Osteoblast (primary cell): ENCODE data around the gene WDR70. TPM values are rescaled to one million over a fixed set of nuclear protein-coding genes. Genes with fewer than 3 reads are reported as not detected.
"Not testable (repeated sequence)": the region's sequence is repeated elsewhere in the genome, so short reads cannot be mapped to it uniquely, and the experiment has no call there.

Experiments used
- DNase-seq: peaks from one replicate; pipeline ENCODE4 v3.0.0; 2011; ENCODE audit warnings: low spot score, mixed read lengths; ENCODE audit not compliant: insufficient read length; ENCODE audit errors: missing footprints
- H2AFZ ChIP-seq: 2 replicates; pipeline ENCODE4 v1.6.0; 2011; ENCODE audit warnings: mild to moderate bottlenecking, low read length
- H3K27ac ChIP-seq: 2 replicates; pipeline ENCODE4 v1.5.1; 2011; ENCODE audit warnings: mild to moderate bottlenecking, low read depth, low read length, moderate library complexity
- H3K27me3 ChIP-seq: 2 replicates; pipeline ENCODE4 v1.6.0; 2012; ENCODE audit warnings: mild to moderate bottlenecking, control low read depth, inconsistent platforms, low read length, moderate library complexity; ENCODE audit not compliant: insufficient read depth
- H3K36me3 ChIP-seq: 2 replicates; pipeline ENCODE4 v1.5.1; 2011; ENCODE audit warnings: mild to moderate bottlenecking, low read length, control low read depth, moderate library complexity; ENCODE audit not compliant: insufficient read depth
- H3K4me1 ChIP-seq: 2 replicates; pipeline ENCODE4 v1.5.1; 2011; ENCODE audit warnings: mild to moderate bottlenecking, low read length, control low read depth, moderate library complexity; ENCODE audit not compliant: insufficient read depth
- H3K4me2 ChIP-seq: 2 replicates; pipeline ENCODE4 v1.6.0; 2011; ENCODE audit warnings: mild to moderate bottlenecking, low read length; ENCODE audit not compliant: insufficient read depth
- H3K4me3 ChIP-seq: fragments of 200-600 bp; sonication (generic); 3 replicates; pipeline ENCODE4 v1.5.1; 2012; ENCODE audit warnings: mild to moderate bottlenecking, low read length, inconsistent platforms; ENCODE audit not compliant: insufficient read depth
- H3K79me2 ChIP-seq: 2 replicates; pipeline ENCODE4 v1.6.0; 2012; ENCODE audit warnings: mild to moderate bottlenecking, low read length, control low read depth, inconsistent platforms; ENCODE audit not compliant: insufficient read depth
- H3K9me3 ChIP-seq: 2 replicates; pipeline ENCODE4 v1.5.1; 2011; ENCODE audit warnings: low read depth, low read length, control low read depth
- H4K20me1 ChIP-seq: 2 replicates; pipeline ENCODE4 v1.6.0; 2012; ENCODE audit warnings: mild to moderate bottlenecking, low read length, control low read depth; ENCODE audit not compliant: insufficient read depth
- total RNA-seq: library from RNA; depleted of rRNA; stranded (reverse); fragments of >200 nt; gene quantifications from 2 replicates; pipeline ENCODE4 v1.2.3, GENCODE V29; 2012
- TF ChIP-seq, protein P1 (sequence below): IDR thresholded peaks from 2 replicates; pipeline ENCODE4 v1.5.1; 2011; ENCODE audit warnings: mild to moderate bottlenecking, low read depth, low read length, moderate library complexity; ENCODE audit errors: extremely low read depth

WDR70 gene
- total RNA-seq, 1 donor, result 32.2 TPM

DNA sequence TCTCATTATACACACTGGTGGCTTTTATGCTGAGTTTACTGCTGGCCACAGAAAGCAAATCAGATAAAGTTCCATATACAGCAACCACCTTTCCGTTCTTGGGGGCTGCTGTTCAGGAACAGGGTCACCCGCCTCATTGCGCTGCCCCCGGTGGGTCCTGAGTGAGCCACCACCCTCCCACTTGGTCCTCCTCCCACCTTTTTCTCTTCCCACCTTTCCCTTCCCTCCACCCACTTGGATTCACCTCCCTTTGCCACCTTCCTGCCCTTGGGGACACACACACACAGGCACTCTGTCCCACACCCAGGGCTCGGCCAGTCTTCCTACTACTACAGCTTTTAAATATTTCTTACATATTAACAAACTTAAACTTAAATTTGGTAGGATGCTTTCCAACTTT is 127.6 kb downstream of the WDR70 start:
- Histone ChIP-seq H3K79me2 (peaks cover 12% of the 10 kb centered on the region), H2AFZ (no peak overlapping the region), H3K9me3 (no peaks in the 10 kb centered on the region), H3K4me3 (no peak overlapping the region), H3K4me2 (no peak overlapping the region), H3K4me1 (no peaks in the 10 kb centered on the region), H3K27ac (no peak overlapping the region), H3K36me3 (no peaks in the 10 kb centered on the region), H4K20me1 (no peaks in the 10 kb centered on the region), H3K27me3 (no peaks in the 10 kb centered on the region)
- TF ChIP-seq, protein P1, sequence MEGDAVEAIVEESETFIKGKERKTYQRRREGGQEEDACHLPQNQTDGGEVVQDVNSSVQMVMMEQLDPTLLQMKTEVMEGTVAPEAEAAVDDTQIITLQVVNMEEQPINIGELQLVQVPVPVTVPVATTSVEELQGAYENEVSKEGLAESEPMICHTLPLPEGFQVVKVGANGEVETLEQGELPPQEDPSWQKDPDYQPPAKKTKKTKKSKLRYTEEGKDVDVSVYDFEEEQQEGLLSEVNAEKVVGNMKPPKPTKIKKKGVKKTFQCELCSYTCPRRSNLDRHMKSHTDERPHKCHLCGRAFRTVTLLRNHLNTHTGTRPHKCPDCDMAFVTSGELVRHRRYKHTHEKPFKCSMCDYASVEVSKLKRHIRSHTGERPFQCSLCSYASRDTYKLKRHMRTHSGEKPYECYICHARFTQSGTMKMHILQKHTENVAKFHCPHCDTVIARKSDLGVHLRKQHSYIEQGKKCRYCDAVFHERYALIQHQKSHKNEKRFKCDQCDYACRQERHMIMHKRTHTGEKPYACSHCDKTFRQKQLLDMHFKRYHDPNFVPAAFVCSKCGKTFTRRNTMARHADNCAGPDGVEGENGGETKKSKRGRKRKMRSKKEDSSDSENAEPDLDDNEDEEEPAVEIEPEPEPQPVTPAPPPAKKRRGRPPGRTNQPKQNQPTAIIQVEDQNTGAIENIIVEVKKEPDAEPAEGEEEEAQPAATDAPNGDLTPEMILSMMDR, result no peak
- no peak for DNase-seq

DNA sequence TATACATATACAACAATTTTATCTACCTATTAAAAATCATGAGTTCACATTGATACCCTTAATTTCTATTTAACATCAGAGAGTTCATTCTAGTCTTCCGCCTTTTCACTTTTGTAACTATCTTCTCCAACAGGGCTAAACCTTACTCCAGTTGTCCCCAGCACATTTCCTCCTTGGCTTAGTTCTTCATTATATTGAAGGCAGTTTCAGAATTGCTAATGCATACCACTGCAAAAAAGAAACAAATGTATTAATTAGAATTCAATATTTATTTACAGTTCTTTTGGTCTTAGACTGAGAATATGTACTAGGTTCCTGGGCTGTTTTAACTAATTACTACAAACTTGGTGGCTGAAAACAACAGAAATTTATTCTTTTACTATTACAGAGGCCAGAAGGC is 132.5 kb downstream of the WDR70 start:
- H3K79me2 ChIP-seq, result no peaks in the 10 kb centered on the region
- H3K4me3 ChIP-seq, result no peak overlapping the region
- H3K9me3 ChIP-seq, result no peaks in the 10 kb centered on the region
- H3K4me2 ChIP-seq, result no peak overlapping the region
- H3K4me1 ChIP-seq, result no peaks in the 10 kb centered on the region
- DNase-seq, result no peak
- H3K36me3 ChIP-seq, result no peaks in the 10 kb centered on the region
- no peaks in the 10 kb centered on the region for H3K27me3 ChIP-seq
- H4K20me1 ChIP-seq, result no peaks in the 10 kb centered on the region
- no peak overlapping the region for H2AFZ ChIP-seq
- TF ChIP-seq, protein P1, result no peak
- H3K27ac ChIP-seq, result no peak overlapping the region

DNA sequence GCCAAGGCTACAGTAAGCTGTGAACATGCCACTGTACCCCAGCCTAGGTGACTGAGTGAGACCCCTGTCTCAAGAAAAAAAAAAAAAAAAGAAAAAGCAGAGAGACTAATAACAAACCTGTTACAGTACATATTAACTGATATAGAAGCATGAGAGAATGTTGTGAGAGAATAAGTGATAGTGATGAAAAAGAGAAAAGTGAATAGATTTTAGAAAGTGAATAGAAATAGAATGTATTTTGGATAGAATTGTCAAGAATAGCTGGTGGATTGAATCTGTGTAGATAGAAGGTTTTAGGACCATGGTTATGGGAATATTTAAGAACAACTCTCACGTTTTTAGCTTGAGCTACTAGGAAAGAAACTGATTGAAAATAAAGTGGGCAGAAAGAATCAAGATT is 135.8 kb downstream of the WDR70 start:
- H3K36me3 ChIP-seq, result no peaks in the 10 kb centered on the region
- H2AFZ ChIP-seq, result no peak overlapping the region
- no peaks in the 10 kb centered on the region for H3K4me1 ChIP-seq
- no peaks in the 10 kb centered on the region for H4K20me1 ChIP-seq
- H3K27ac ChIP-seq, result no peak overlapping the region
- TF ChIP-seq, protein P1, result no peak
- H3K4me3 ChIP-seq, result no peak overlapping the region
- DNase-seq, result no peak
- no peaks in the 10 kb centered on the region for H3K79me2 ChIP-seq
- H3K9me3 ChIP-seq, result no peaks in the 10 kb centered on the region
- no peaks in the 10 kb centered on the region for H3K27me3 ChIP-seq
- no peak overlapping the region for H3K4me2 ChIP-seq

DNA sequence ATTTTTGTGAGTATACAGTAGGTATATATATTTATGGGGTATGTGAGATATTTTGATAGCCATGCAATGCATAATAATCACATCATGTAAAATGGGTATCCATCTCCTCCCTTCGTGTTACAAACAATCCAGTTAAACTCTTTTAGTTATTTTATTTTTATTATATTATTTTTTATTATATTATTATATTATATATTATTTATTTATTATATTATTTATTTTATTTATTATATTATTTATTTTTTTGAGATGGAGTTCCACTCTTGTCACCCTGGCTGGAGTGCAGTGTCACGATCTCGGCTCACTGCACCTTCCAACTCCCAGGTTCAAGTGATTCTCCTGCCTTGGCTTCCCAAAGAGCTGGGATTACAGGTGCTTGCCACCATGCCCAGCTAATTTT is 138.6 kb downstream of the WDR70 start:
- Histone ChIP-seq H4K20me1 (no peaks in the 10 kb centered on the region), H3K36me3 (no peaks in the 10 kb centered on the region), H3K4me3 (no peak overlapping the region), H2AFZ (no peak overlapping the region), H3K9me3 (no peaks in the 10 kb centered on the region), H3K4me2 (no peak overlapping the region), H3K27ac (no peak overlapping the region), H3K27me3 (no peaks in the 10 kb centered on the region), H3K4me1 (no peaks in the 10 kb centered on the region), H3K79me2 (no peaks in the 10 kb centered on the region)
- no peak for DNase-seq
- TF ChIP-seq, protein P1, result no peak

DNA sequence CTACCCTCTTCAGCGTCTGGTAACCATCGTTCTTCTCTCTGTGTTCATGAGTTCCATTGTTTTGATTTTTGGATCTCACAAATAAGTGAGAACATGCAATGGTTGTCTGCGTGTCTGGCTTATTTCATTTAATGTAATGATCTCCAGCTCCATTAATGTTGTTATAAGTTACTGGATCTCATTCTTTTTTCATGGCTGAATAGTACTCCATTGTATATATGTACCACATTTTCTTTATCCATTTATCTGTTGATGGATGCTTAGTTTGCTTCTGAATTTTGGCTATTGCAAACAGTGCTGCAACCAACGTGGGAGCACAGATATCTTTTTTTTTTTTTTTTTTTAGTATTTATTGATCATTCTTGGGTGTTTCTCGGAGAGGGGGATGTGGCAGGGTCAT is 139.2 kb downstream of the WDR70 start:
- not testable (repeated sequence) for DNase-seq, H3K4me2 ChIP-seq, H3K27me3 ChIP-seq, H3K27ac ChIP-seq, H3K4me3 ChIP-seq, H2AFZ ChIP-seq, H4K20me1 ChIP-seq, H3K4me1 ChIP-seq, H3K9me3 ChIP-seq, H3K79me2 ChIP-seq, H3K36me3 ChIP-seq
